HG02610 (cell line): Measurements from ENCODE around the gene CTNNA3.

ENCODE experiments used
- ATAC-seq: cut with Tn5 transposase; IDR thresholded peaks from one replicate; pipeline ENCODE4 v1.9.1; 2021; ENCODE audit warnings: mild to moderate bottlenecking, moderate library complexity; ENCODE audit not compliant: unreplicated experiment

The CTNNA3 gene

GRCh38 chr10:66281327-66281726 is 1414.7 kb downstream of the CTNNA3 start:
- no peak for ATAC-seq

GRCh38 chr10:66277481-66277880 is 1418.5 kb downstream of the CTNNA3 start:
- no peak for ATAC-seq

GRCh38 chr10:66273966-66274519 is 1422.0 kb downstream of the CTNNA3 start:
- ATAC-seq: no peak

- ATAC-seq: no peak
These were observed 1430.6 kb downstream of the CTNNA3 start for GRCh38 chr10:66265398-66265797.

GRCh38 chr10:66259836-66260235 is 1436.2 kb downstream of the CTNNA3 start:
- no peak for ATAC-seq

GRCh38 chr10:66258693-66259092 is 1437.3 kb downstream of the CTNNA3 start:
- ATAC-seq: no peak

- no peak for ATAC-seq
These were observed 1438.2 kb downstream of the CTNNA3 start for GRCh38 chr10:66257801-66258200.

- no peak for ATAC-seq
These were observed 1443.0 kb downstream of the CTNNA3 start for GRCh38 chr10:66252986-66253385.

- ATAC-seq: no peak
These were observed 1449.8 kb downstream of the CTNNA3 start for GRCh38 chr10:66246177-66246576.

GRCh38 chr10:66244953-66245352 is 1451.0 kb downstream of the CTNNA3 start:
- ATAC-seq: no peak

GRCh38 chr10:66242885-66243284 is 1453.1 kb downstream of the CTNNA3 start:
- no peak for ATAC-seq

- ATAC-seq: no peak
These were observed 1456.9 kb downstream of the CTNNA3 start for GRCh38 chr10:66239062-66239461.

GRCh38 chr10:66238343-66238742 is 1457.7 kb downstream of the CTNNA3 start:
- no peak for ATAC-seq

- ATAC-seq: no peak
These were observed 1461.1 kb downstream of the CTNNA3 start for GRCh38 chr10:66234872-66235271.

GRCh38 chr10:66228887-66229286 is 1467.1 kb downstream of the CTNNA3 start:
- ATAC-seq: no peak

GRCh38 chr10:66223656-66224055 is 1472.3 kb downstream of the CTNNA3 start:
- ATAC-seq: no peak

GRCh38 chr10:66222462-66223046 is 1473.4 kb downstream of the CTNNA3 start:
- ATAC-seq: no peak

GRCh38 chr10:66218981-66219587 is 1476.9 kb downstream of the CTNNA3 start:
- ATAC-seq: no peak

- peak; percentile 53 for ATAC-seq
These were observed 1477.7 kb downstream of the CTNNA3 start for GRCh38 chr10:66218289-66218688.

- ATAC-seq: no peak
These were observed 1480.1 kb downstream of the CTNNA3 start for GRCh38 chr10:66215920-66216319.

- no peak for ATAC-seq
These were observed 1481.1 kb downstream of the CTNNA3 start for GRCh38 chr10:66214721-66215404.

- no peak for ATAC-seq
These were observed 1487.0 kb downstream of the CTNNA3 start for GRCh38 chr10:66209025-66209424.
